Neuron (in vitro differentiated cells): Measurements from ENCODE around the gene BACH2.

Source experiments
- H2AFZ ChIP-seq: one replicate; pipeline ENCODE4 v1.6.1; 2013; ENCODE audit warnings: low read depth, mild to moderate bottlenecking, inconsistent platforms, low read length, moderate library complexity
- H3K27me3 ChIP-seq: one replicate; pipeline ENCODE4 v1.6.1; 2013; ENCODE audit warnings: low read length; ENCODE audit not compliant: insufficient read depth
- H3K36me3 ChIP-seq: one replicate; pipeline ENCODE4 v1.6.1; 2013; ENCODE audit warnings: low read length; ENCODE audit not compliant: insufficient read depth
- H3K4me1 ChIP-seq: one replicate; pipeline ENCODE4 v1.6.1; 2013; ENCODE audit warnings: low read length; ENCODE audit not compliant: insufficient read depth
- H3K4me3 ChIP-seq: 2 replicates; pipeline ENCODE4 v1.5.1; 2013; ENCODE audit warnings: mild to moderate bottlenecking, low read length, moderate library complexity
- H3K9me3 ChIP-seq: one replicate; pipeline ENCODE4 v1.6.1; 2013; ENCODE audit warnings: low read length

The BACH2 gene

GRCh38 chr6:90199900-90200299, 96.7 kb downstream of the BACH2 start:
- no peak overlapping the region for H2AFZ ChIP-seq
- no peak overlapping the region for H3K4me3 ChIP-seq
- H3K4me1 ChIP-seq = peaks cover 15% of the 10 kb centered on the region
- H3K9me3 ChIP-seq = peaks cover 19% of the 10 kb centered on the region
- no peaks in the 10 kb centered on the region for H3K27me3 ChIP-seq
- peaks cover 14% of the 10 kb centered on the region for H3K36me3 ChIP-seq

GRCh38 chr6:90198758-90199425, 97.8 kb downstream of the BACH2 start:
- peaks cover 24% of the 10 kb centered on the region for H3K4me1 ChIP-seq
- H3K9me3 ChIP-seq = peaks cover 19% of the 10 kb centered on the region
- H3K36me3 ChIP-seq = peaks cover 8% of the 10 kb centered on the region
- no peak overlapping the region for H3K4me3 ChIP-seq
- no peaks in the 10 kb centered on the region for H3K27me3 ChIP-seq
- no peak overlapping the region for H2AFZ ChIP-seq

DNA sequence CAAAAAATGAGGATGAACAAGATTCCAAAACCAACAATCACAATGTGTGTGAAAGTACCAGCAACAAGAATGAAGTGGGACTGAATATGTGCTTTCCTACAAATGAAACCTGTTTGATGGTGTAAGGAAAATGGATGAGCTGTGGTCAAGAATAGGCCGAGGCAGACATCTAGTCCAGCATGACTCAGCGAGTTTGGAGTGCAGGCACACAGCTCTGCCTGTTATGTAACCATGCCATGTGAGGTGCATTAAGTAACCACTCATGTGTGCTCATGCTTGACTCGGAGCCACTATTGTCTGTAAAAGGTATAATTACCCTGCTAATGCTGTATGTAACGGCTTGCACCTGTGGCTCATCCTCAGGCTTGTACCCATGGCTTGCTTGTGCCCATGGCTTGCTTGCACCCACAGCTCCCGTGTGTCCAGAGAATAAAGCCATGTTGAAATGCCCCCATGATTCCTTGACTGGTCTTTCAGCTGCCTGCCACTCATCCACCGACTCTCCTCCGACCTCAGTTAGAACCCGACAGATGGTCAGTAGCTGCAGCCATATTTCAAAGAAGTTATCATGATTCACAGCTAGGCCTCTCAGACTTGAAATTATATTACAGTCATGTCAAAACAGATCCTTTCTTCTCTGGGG, 98.7 kb downstream of the BACH2 start:
- H3K27me3 ChIP-seq = no peaks in the 10 kb centered on the region
- H3K4me1 ChIP-seq = peaks cover 26% of the 10 kb centered on the region
- peaks cover 8% of the 10 kb centered on the region for H3K36me3 ChIP-seq
- H3K4me3 ChIP-seq = no peak overlapping the region
- H2AFZ ChIP-seq = no peak overlapping the region
- H3K9me3 ChIP-seq = peaks cover 19% of the 10 kb centered on the region

DNA sequence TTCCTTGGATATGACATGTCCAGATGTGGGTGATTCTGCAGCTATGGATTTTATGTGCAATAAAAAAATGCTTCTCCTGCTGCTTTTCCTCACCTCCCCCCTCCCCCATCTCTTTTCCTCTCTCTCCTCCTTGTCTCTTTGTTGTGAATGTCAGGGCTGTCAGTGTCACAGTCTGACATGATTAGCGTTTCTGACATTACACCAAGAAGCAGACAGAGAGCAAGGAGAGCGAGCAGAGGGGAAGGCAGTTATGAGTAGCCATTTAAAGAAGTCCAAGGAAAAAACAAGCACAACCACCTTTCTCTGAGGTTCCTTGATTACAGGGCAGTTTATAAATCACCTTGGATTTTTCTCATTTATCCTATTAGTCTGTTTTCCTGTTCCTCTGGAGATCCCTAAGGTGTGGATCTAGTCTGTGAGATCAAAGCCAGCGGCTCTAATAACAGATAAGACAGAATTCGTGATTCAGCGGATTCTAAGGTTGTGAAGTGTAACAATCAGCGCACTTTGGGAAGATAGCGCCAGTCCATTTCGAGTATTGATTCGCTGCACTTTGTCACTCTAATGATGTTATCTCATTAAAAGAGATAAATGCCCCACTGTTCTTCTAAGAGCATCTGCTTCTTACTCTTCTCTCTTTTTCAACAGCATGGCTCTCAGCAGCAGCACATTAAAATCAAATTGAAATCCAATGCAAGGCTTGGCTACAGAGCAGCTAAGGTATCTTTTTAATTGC, 101.4 kb downstream of the BACH2 start:
- peaks cover 26% of the 10 kb centered on the region for H3K4me1 ChIP-seq
- H3K9me3 ChIP-seq = peaks cover 19% of the 10 kb centered on the region
- no peak overlapping the region for H2AFZ ChIP-seq
- H3K27me3 ChIP-seq = no peaks in the 10 kb centered on the region
- H3K36me3 ChIP-seq = peaks cover 8% of the 10 kb centered on the region
- H3K4me3 ChIP-seq = peak overlapping the region; percentile 30

DNA sequence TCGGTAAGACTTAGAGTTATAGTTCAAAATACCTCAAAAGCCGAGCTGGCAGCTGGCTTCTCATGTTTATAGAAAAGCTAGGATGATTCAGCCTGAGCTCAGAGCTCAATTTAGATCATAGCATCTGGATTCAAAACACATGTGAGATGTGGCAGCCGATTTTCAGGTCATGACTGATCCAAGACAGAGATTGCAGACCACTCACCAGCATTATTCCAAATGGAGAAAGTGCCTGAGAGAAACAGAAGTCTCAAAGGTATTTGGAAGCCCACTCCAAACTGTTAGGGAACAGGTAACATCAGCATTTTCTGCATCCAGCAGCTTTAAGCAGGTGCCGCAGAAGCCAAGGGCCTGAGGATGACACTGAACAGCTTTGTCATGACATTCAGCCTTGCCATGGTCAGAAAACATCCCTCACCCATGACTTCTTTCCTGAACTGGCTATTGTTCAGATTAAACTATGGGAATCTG, 102.2 kb downstream of the BACH2 start:
- Histone ChIP-seq H2AFZ (no peak overlapping the region), H3K4me3 (no peak overlapping the region), H3K36me3 (peaks cover 8% of the 10 kb centered on the region), H3K4me1 (peaks cover 26% of the 10 kb centered on the region), H3K27me3 (no peaks in the 10 kb centered on the region), H3K9me3 (peaks cover 18% of the 10 kb centered on the region)

DNA sequence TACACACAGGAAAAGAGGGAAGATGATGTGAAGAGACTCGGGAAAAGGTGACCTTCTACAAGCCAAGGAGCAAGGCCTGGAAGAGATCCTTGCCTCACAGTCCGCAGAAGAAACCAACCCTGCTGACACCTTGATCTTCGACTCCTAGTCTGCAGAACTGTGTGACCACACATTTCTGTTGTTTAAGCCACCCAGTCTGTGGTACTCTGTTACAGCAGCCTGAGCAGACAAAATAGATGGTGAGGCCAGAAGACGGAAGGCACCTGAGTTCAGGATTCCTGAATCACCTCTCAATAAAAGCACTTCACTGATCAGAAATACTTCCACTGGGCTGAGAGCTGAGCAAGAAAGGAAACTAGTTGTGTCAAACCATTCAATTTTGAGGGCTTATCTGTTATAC, 103.3 kb downstream of the BACH2 start:
- Histone ChIP-seq H3K36me3 (peaks cover 3% of the 10 kb centered on the region), H3K27me3 (no peaks in the 10 kb centered on the region), H3K9me3 (peaks cover 10% of the 10 kb centered on the region), H2AFZ (no peak overlapping the region), H3K4me3 (no peak overlapping the region), H3K4me1 (peaks cover 26% of the 10 kb centered on the region)

- H3K4me1 ChIP-seq = peaks cover 26% of the 10 kb centered on the region
- H3K4me3 ChIP-seq = no peak overlapping the region
- peaks cover 5% of the 10 kb centered on the region for H3K9me3 ChIP-seq
- H3K36me3 ChIP-seq = no peaks in the 10 kb centered on the region
- H3K27me3 ChIP-seq = no peaks in the 10 kb centered on the region
- H2AFZ ChIP-seq = no peak overlapping the region
These were observed 103.8 kb downstream of the BACH2 start for GRCh38 chr6:90192857-90193256.

- Histone ChIP-seq H3K4me1 (peaks cover 21% of the 10 kb centered on the region), H2AFZ (no peak overlapping the region), H3K9me3 (no peaks in the 10 kb centered on the region), H3K27me3 (no peaks in the 10 kb centered on the region), H3K4me3 (no peak overlapping the region), H3K36me3 (no peaks in the 10 kb centered on the region)
These were observed 105.8 kb downstream of the BACH2 start for GRCh38 chr6:90190752-90191395.

DNA sequence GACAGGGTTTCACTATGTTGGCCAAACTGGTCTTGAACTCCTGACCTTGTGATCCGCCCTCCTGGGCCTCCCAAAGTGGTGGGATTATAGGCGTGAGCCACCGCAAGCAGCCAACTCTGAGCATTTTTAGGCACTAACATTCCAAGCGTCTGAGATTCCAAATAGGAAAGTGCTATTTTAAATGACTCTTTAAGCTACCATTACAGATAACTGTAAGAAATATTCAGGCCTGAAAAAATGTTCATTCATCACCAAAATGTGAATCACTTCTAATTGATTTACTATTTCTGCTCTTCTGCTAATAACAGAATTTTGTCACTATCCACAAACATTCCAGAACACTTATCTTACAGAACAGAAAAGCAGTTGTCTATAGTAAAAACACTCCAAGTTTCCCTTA, 106.5 kb downstream of the BACH2 start:
- H3K9me3 ChIP-seq = no peaks in the 10 kb centered on the region
- peaks cover 13% of the 10 kb centered on the region for H3K4me1 ChIP-seq
- no peak overlapping the region for H2AFZ ChIP-seq
- no peaks in the 10 kb centered on the region for H3K36me3 ChIP-seq
- no peak overlapping the region for H3K4me3 ChIP-seq
- no peaks in the 10 kb centered on the region for H3K27me3 ChIP-seq

GRCh38 chr6:90187437-90188121, 109.1 kb downstream of the BACH2 start:
- Histone ChIP-seq H3K4me1 (peaks cover 7% of the 10 kb centered on the region), H3K27me3 (no peaks in the 10 kb centered on the region), H3K4me3 (no peak overlapping the region), H3K36me3 (no peaks in the 10 kb centered on the region), H2AFZ (no peak overlapping the region), H3K9me3 (no peaks in the 10 kb centered on the region)

DNA sequence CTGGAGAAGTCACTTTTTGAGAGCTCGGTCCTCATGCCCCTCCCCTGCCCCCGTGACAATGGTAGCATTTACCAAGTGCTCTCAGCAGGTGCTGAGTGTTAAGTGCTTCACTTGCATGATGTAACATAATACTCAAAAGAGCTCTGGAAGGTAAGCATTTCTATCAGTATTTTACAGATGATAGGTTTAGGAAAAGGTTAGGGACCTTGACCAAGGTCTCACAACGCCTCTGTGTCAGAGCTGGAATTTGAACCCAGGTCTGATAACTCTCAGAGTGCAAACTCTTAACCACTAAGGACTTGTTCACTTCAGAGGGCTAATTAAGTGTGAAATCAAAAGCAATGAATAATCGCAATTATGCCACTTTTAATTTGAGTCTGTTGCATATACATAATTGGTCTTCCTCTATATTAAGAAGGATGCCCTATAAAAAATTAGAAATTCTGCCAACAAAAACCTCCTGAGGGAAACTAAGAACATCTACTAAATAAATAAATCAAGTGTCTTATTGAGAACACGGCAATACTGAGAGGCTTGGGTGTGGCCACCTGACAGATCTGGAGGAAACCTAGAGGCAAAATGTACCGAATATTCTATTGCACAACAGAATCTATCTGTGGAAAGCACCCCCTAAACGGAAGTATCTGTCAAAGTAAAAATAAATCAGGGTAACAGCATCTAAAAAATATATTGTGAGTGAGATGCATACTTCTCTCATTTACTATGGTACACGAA, 109.8 kb downstream of the BACH2 start:
- H3K36me3 ChIP-seq = no peaks in the 10 kb centered on the region
- H3K9me3 ChIP-seq = no peaks in the 10 kb centered on the region
- H3K27me3 ChIP-seq = no peaks in the 10 kb centered on the region
- no peak overlapping the region for H3K4me3 ChIP-seq
- H3K4me1 ChIP-seq = peaks cover 7% of the 10 kb centered on the region
- H2AFZ ChIP-seq = no peak overlapping the region

DNA sequence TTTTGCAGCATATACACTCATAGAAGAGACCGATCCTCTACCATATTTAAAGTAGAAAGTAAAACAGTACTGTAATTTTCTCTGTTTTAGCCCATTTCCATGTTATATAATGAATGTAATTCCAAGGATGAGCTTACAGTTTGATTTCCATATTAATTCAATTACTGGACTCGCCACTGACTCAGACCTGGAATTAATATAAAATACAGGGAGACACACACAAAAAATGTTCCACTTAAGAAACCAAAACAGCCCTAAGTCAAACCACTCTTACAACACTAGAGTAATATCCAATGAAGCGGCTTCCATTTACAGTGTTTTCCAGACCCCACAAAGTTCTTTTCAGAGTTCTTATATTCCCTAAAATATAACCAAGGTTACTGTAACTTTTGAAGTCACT, 110.6 kb downstream of the BACH2 start:
- peaks cover 7% of the 10 kb centered on the region for H3K4me1 ChIP-seq
- H2AFZ ChIP-seq = no peak overlapping the region
- H3K4me3 ChIP-seq = no peak overlapping the region
- no peaks in the 10 kb centered on the region for H3K36me3 ChIP-seq
- no peaks in the 10 kb centered on the region for H3K27me3 ChIP-seq
- H3K9me3 ChIP-seq = no peaks in the 10 kb centered on the region
